DND-41 (cell line): ENCODE results near the gene IQCK.

Experiments
- EZH2 ChIP-seq: IDR thresholded peaks from 3 replicates; pipeline ENCODE4 v1.6.1; 2012; ENCODE audit warnings: borderline replicate concordance, low read depth, mild to moderate bottlenecking, moderate library complexity, low read length, inconsistent platforms; ENCODE audit not compliant: severe bottlenecking
- TF ChIP-seq, protein P1 (sequence below): IDR thresholded peaks from 2 replicates; pipeline ENCODE4 v1.5.1; 2012; ENCODE audit warnings: borderline replicate concordance, low read length, moderate library complexity, mild to moderate bottlenecking; ENCODE audit not compliant: poor library complexity, severe bottlenecking; ENCODE audit errors: extremely low read depth

GRCh38 chr16:19706846-19707245 lies 11.2 kb upstream of the IQCK start:
- TF ChIP-seq, protein P1, sequence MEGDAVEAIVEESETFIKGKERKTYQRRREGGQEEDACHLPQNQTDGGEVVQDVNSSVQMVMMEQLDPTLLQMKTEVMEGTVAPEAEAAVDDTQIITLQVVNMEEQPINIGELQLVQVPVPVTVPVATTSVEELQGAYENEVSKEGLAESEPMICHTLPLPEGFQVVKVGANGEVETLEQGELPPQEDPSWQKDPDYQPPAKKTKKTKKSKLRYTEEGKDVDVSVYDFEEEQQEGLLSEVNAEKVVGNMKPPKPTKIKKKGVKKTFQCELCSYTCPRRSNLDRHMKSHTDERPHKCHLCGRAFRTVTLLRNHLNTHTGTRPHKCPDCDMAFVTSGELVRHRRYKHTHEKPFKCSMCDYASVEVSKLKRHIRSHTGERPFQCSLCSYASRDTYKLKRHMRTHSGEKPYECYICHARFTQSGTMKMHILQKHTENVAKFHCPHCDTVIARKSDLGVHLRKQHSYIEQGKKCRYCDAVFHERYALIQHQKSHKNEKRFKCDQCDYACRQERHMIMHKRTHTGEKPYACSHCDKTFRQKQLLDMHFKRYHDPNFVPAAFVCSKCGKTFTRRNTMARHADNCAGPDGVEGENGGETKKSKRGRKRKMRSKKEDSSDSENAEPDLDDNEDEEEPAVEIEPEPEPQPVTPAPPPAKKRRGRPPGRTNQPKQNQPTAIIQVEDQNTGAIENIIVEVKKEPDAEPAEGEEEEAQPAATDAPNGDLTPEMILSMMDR = no peak
- no peak for TF ChIP-seq EZH2
